GM12874 (cell line): Measurements from ENCODE around the gene SAMD13.

Experiments
- CTCF ChIP-seq: IDR thresholded peaks from 2 replicates; pipeline ENCODE4 v1.5.1; 2011; ENCODE audit warnings: low read depth, mild to moderate bottlenecking, control low read depth, low read length, moderate library complexity; ENCODE audit not compliant: insufficient read depth

The SAMD13 gene

GRCh38 chr1:84259989-84260388 lies 41.5 kb upstream of the SAMD13 start:
- no peak for TF ChIP-seq CTCF

GRCh38 chr1:84260852-84261518 lies 40.5 kb upstream of the SAMD13 start:
- no peak for TF ChIP-seq CTCF

- TF ChIP-seq CTCF: no peak
These were observed 36.5 kb upstream of the SAMD13 start for GRCh38 chr1:84264961-84265360.

GRCh38 chr1:84265867-84266266 lies 35.6 kb upstream of the SAMD13 start:
- TF ChIP-seq CTCF: no peak

GRCh38 chr1:84266748-84267147 lies 34.8 kb upstream of the SAMD13 start:
- no peak for TF ChIP-seq CTCF

- no peak for TF ChIP-seq CTCF
These were observed 34.0 kb upstream of the SAMD13 start for GRCh38 chr1:84267476-84267875.

GRCh38 chr1:84268346-84268745 lies 33.2 kb upstream of the SAMD13 start:
- TF ChIP-seq CTCF: no peak

- no peak for TF ChIP-seq CTCF
These were observed 32.2 kb upstream of the SAMD13 start for GRCh38 chr1:84269306-84269705.
